Suprapubic skin (tissue), 4 donors: ENCODE measurements around the gene KISS1. TPM values are rescaled to one million over a fixed set of nuclear protein-coding genes. Genes with fewer than 3 reads are reported as not detected.
A peak's percentile ranks its signal among the peaks of the same experiment; 100 is the strongest.

Experiments
- DNase-seq, 2 donors: peaks; one replicate each; pipeline ENCODE4 v3.0.0-alpha.2; 2019; ENCODE audit warnings: low spot score in 2 of 2
- H3K27ac ChIP-seq: fragments of 200-600 bp; sonication (generic); one replicate; pipeline ENCODE4 v1.5.1; 2019
- H3K27me3 ChIP-seq: fragments of 200-600 bp; sonication (generic); one replicate; pipeline ENCODE4 v1.5.1; 2019
- H3K36me3 ChIP-seq: fragments of 200-600 bp; sonication (generic); one replicate; pipeline ENCODE4 v1.5.1; 2019
- H3K4me1 ChIP-seq: fragments of 200-600 bp; sonication (generic); one replicate; pipeline ENCODE4 v1.5.1; 2019
- H3K4me3 ChIP-seq: fragments of 200-600 bp; sonication (generic); one replicate; pipeline ENCODE4 v1.5.1; 2019; ENCODE audit warnings: mild to moderate bottlenecking
- H3K9me3 ChIP-seq: fragments of 200-600 bp; sonication (generic); one replicate; pipeline ENCODE4 v1.5.1; 2019
- EP300 ChIP-seq: sonication (generic); formaldehyde crosslinking; IDR thresholded peaks from one replicate; pipeline ENCODE4 v1.6.1; 2017; ENCODE audit warnings: antibody characterized with exemption
- POLR2A ChIP-seq, 2 donors: fragments of 450-650 bp; IDR thresholded peaks; one replicate each; pipeline ENCODE4 v1.6.1; 2017; ENCODE audit warnings: antibody characterized with exemption in 2 of 2, mild to moderate bottlenecking in 2 of 2, moderate library complexity in 2 of 2
- POLR2AphosphoS5 ChIP-seq, 3 donors: sonication (generic); formaldehyde crosslinking; IDR thresholded peaks; one replicate each; pipeline ENCODE4 v1.6.1; 2017; ENCODE audit warnings: antibody characterized with exemption in 3 of 3
- WGBS: methylation state at CpG from one replicate; pipeline ENCODE4 v1.1.5; 2018; 5-methylcytosine and 5-hydroxymethylcytosine counted together
- total RNA-seq, 4 donors: library from RNA; depleted of rRNA; stranded (reverse); fragments of >200 nt; gene quantifications; one replicate each; pipeline ENCODE4 v1.1.0, GENCODE V29; 2016
- TF ChIP-seq, protein P1 (sequence below), 2 donors: fragments of 200-600 bp in 1 of 2; fragments of 450-650 bp in 1 of 2; sonication (generic) in 1 of 2; IDR thresholded peaks; one replicate each; pipeline ENCODE4 v1.5.1; 2016 to 2019; ENCODE audit warnings: antibody characterized with exemption in 2 of 2, mild to moderate bottlenecking in 1 of 2, moderate library complexity in 1 of 2

Gene KISS1
- total RNA-seq, 4 donors from 2014 or later: not detected

DNA sequence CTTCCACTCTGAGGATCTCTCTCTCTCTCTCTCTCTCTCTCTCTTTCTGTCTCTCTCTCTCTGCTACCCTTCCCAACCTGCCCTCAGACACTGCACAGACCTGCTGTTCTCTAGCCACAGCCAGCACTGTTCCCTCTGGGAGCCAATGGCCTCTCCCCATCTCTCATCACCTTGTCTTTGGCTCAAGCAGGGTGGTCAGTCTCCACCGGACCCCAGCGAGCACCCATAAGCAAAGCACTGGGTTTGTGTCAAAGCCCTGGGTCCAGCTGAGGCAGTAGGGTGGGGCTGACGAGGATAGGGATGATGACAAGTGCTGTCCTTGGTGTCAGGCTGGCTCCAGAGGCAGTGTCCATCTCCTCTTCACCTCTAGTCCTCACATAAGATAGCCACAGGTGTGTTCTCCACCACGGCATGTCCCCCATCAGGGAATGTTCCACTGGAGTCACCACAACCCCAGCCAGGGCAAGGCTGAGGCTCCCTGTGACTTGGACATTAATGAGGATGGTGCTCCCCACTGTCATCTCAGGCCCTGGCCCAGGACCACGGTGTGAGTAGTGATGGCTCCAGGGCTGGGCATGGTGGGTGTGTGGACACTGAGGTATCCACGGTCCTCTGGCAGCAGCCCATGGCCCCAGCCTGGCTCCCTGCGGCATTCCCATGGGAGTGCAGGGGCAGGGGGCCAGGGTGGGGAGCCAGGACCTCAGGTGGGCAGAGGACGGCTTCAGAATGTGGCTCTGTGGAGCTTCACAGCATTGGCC is 25.9 kb upstream of the KISS1 start:
- Histone ChIP-seq H3K4me1 (peaks cover 7% of the 10 kb centered on the region), H3K27ac (no peak overlapping the region), H3K36me3 (peaks cover 4% of the 10 kb centered on the region), H3K4me3 (no peak overlapping the region), H3K9me3 (no peaks in the 10 kb centered on the region), H3K27me3 (no peaks in the 10 kb centered on the region)
- 96% methylated on average over 5 of the region's 8 CpGs for WGBS
- DNase-seq: peak in 1 of 2 donors; percentile 43
- no peak for TF ChIP-seq POLR2AphosphoS5 (IDR thresholded peaks at IDR 0.05)
- no peak for TF ChIP-seq EP300
- TF ChIP-seq, protein P1, sequence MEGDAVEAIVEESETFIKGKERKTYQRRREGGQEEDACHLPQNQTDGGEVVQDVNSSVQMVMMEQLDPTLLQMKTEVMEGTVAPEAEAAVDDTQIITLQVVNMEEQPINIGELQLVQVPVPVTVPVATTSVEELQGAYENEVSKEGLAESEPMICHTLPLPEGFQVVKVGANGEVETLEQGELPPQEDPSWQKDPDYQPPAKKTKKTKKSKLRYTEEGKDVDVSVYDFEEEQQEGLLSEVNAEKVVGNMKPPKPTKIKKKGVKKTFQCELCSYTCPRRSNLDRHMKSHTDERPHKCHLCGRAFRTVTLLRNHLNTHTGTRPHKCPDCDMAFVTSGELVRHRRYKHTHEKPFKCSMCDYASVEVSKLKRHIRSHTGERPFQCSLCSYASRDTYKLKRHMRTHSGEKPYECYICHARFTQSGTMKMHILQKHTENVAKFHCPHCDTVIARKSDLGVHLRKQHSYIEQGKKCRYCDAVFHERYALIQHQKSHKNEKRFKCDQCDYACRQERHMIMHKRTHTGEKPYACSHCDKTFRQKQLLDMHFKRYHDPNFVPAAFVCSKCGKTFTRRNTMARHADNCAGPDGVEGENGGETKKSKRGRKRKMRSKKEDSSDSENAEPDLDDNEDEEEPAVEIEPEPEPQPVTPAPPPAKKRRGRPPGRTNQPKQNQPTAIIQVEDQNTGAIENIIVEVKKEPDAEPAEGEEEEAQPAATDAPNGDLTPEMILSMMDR (IDR thresholded peaks at IDR 0.05): no peak
- no peak for TF ChIP-seq POLR2A (IDR thresholded peaks at IDR 0.05)

DNA sequence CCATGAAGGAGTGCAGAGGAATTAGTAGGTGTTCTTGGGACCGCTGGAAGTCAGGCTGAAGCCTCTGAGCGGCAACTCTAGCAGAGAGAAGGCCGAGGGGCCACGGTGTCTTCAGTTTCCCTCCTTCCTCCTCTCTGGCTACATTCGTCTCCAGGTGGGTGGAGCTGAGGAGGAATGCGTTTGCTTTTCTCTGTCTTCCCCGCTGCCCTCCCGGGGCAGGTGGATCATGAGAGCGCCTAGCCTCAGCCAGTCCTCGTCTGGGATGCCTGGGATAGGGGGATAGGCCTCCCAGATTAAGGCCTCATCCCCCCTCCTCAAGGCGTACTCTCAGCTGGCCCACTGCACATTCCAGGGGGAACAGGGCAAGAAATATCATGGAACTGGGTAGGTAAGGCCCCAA is 25.0 kb upstream of the KISS1 start:
- Histone ChIP-seq H3K27me3 (no peaks in the 10 kb centered on the region), H3K4me3 (no peak overlapping the region), H3K4me1 (peaks cover 2% of the 10 kb centered on the region), H3K9me3 (no peaks in the 10 kb centered on the region), H3K36me3 (peaks cover 4% of the 10 kb centered on the region), H3K27ac (no peak overlapping the region)
- TF ChIP-seq EP300: no peak
- TF ChIP-seq POLR2AphosphoS5 (IDR thresholded peaks at IDR 0.05): no peak
- TF ChIP-seq, protein P1 (IDR thresholded peaks at IDR 0.05): no peak
- no peak for TF ChIP-seq POLR2A (IDR thresholded peaks at IDR 0.05)
- no peak for DNase-seq
- WGBS: 98% methylated on average over 11 of the region's 11 CpGs

DNA sequence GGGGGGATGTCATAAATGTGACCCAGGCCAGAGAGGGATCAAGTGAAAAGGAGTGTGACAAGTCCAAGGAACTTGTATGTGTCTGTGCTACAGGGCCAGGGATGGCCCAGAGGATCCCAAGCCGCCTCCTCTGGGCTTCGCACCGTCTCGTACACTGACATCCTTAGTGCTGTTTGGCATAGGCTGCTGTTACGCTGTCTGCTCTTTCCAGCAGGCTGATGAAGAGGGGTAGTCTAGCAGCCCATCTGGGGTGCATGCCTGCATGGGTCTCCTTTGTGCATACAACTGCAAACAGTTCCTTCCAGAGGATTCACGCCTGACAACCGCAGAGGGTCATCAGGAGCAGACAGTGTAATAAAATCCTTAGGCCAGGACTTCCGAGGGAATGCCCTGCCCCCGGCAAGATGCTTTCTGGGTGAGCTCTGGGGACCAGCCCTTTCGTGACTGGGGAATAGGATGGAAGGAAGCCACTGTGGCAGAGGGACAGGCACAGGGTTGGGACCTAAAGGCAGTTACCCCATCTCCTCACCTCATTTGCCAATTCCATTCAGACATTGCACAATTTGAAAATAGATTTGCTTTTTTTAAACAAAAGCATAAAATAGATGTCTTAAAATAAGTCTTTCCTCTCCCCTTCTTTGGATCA is 23.8 kb upstream of the KISS1 start:
- no peak for TF ChIP-seq POLR2AphosphoS5 (IDR thresholded peaks at IDR 0.05)
- TF ChIP-seq POLR2A (IDR thresholded peaks at IDR 0.05): no peak
- TF ChIP-seq, protein P1 (IDR thresholded peaks at IDR 0.05): no peak
- no peak for TF ChIP-seq EP300
- Histone ChIP-seq H3K27me3 (no peaks in the 10 kb centered on the region), H3K27ac (no peak overlapping the region), H3K4me3 (no peak overlapping the region), H3K4me1 (no peaks in the 10 kb centered on the region), H3K36me3 (peaks cover 4% of the 10 kb centered on the region), H3K9me3 (no peaks in the 10 kb centered on the region)
- WGBS: 54% methylated on average over 10 of the region's 10 CpGs
- no peak for DNase-seq

DNA sequence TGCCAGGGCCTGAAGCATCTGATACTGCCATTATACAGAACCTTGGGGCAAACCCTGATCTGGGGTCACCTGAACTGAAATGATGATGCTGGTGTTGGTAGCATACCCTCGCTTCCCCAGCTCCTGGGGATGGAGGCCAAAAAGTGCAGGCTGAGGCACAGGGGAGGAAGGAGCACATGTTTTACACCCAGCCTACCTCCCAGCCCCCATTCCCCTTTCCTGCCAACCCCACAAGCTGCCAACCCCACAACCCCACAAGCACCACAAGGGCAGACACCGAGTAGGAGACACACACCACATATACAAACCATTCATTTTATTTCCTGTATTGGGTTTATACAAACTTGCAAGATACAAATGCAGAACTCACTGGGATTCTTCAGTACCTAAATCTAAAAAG is 22.3 kb upstream of the KISS1 start:
- Histone ChIP-seq H3K9me3 (no peaks in the 10 kb centered on the region), H3K27me3 (no peaks in the 10 kb centered on the region), H3K36me3 (peaks cover 4% of the 10 kb centered on the region), H3K27ac (no peak overlapping the region), H3K4me3 (no peak overlapping the region), H3K4me1 (peaks cover 9% of the 10 kb centered on the region)
- TF ChIP-seq POLR2A (IDR thresholded peaks at IDR 0.05) (no peak), POLR2AphosphoS5 (IDR thresholded peaks at IDR 0.05) (no peak), EP300 (no peak)
- TF ChIP-seq, protein P1 (IDR thresholded peaks at IDR 0.05): no peak
- DNase-seq: no peak
- WGBS: 58% methylated on average over 2 of the region's 2 CpGs

DNA sequence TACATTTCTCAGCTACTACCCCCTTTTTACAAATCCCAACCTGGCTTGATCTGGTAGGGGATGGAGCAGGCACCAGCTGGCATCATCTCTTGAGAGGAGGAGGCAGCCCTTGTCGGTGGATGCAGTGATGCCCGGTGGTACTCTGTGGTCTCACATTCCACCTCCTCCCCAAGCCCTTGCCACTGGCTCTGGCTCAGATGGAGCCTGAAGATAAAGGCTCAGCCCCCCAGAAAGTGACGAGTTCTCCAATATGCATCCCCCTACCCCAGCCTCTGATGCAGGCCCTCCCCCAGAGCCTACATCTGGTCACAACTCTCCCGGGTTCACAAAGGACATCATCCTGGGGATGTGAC is 21.3 kb upstream of the KISS1 start:
- Histone ChIP-seq H3K27me3 (no peaks in the 10 kb centered on the region), H3K9me3 (no peaks in the 10 kb centered on the region), H3K27ac (no peak overlapping the region), H3K4me3 (no peak overlapping the region), H3K4me1 (peaks cover 10% of the 10 kb centered on the region), H3K36me3 (peaks cover 4% of the 10 kb centered on the region)
- TF ChIP-seq POLR2AphosphoS5 (IDR thresholded peaks at IDR 0.05) (no peak), POLR2A (IDR thresholded peaks at IDR 0.05) (no peak), EP300 (no peak)
- TF ChIP-seq, protein P1 (IDR thresholded peaks at IDR 0.05): no peak
- WGBS: 70% methylated on average over 4 of the region's 4 CpGs
- no peak for DNase-seq
